Measurements from ENCODE around the gene KLHDC1. TPM values are rescaled to one million over a fixed set of nuclear protein-coding genes. Genes with fewer than 3 reads are reported as not detected.
"Not testable (repeated sequence)": the region's sequence is repeated elsewhere in the genome, so short reads cannot be mapped to it uniquely, and the experiment has no call there.

The KLHDC1 gene
- total RNA-seq, 4 donors from 2014 or later = 0.97 to 6.5 (median 3.2) TPM

DNA sequence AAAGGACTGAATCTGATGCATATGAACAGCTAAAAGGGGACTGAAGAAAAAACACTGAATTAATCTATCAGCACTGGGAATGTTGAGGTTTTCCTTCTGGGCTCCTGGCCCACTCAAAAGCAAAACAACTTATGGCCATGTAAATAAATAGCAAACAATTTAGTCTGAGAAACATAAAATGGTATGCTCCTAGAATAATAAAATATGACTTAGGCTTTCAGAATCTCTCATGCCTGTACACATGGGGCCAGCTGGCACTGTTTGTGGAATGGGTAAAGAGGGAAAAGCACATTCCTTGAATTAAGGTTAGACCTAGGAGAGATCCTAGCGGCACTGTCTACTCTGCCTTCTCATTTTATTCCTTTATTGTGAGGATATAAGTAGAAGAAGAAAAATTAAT is 81.2 kb downstream of the KLHDC1 start:
- Histone ChIP-seq H3K4me3 (no peak overlapping the region), H3K27me3 (no peaks in the 10 kb centered on the region), H3K4me1 (peaks cover 12 to 27% (median 16%) of the 10 kb centered on the region in 3 donors), H3K9me3 (no peaks in the 10 kb centered on the region), H3K36me3 (peaks cover 0 to 75% (median 13%) of the 10 kb centered on the region in 3 donors), H3K27ac (no peak overlapping the region)
- WGBS, 2 donors = 81 to 96% methylated on average over 1 of the region's 1 CpG
- TF ChIP-seq, protein P1, sequence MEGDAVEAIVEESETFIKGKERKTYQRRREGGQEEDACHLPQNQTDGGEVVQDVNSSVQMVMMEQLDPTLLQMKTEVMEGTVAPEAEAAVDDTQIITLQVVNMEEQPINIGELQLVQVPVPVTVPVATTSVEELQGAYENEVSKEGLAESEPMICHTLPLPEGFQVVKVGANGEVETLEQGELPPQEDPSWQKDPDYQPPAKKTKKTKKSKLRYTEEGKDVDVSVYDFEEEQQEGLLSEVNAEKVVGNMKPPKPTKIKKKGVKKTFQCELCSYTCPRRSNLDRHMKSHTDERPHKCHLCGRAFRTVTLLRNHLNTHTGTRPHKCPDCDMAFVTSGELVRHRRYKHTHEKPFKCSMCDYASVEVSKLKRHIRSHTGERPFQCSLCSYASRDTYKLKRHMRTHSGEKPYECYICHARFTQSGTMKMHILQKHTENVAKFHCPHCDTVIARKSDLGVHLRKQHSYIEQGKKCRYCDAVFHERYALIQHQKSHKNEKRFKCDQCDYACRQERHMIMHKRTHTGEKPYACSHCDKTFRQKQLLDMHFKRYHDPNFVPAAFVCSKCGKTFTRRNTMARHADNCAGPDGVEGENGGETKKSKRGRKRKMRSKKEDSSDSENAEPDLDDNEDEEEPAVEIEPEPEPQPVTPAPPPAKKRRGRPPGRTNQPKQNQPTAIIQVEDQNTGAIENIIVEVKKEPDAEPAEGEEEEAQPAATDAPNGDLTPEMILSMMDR (IDR thresholded peaks at IDR 0.05) = no peak
- no peak for TF ChIP-seq POLR2A (IDR thresholded peaks at IDR 0.05)
- intact Hi-C loops (cut with DNase I) = no loop called here
- DNase-seq = no peak

DNA sequence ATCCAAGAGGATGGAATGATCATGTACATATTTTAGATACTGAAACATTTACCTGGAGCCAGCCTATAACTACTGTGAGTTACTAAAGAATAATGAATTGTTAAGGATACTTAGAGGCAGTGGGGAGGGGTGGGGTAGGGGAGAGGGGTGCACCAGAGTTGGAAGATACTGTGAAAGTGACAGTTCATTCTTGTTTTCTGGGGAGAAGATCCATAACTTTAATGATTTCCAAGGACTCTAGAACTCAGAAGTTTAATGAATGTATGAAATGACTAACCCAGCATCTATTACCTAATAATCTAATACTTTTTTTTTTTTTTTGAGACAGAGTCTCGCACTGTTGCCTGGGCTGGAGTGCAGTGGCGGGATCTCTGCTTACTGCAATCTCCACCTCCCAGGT is 85.5 kb downstream of the KLHDC1 start:
- H3K4me3 ChIP-seq = no peak overlapping the region
- no peaks in the 10 kb centered on the region for H3K9me3 ChIP-seq
- H3K27ac ChIP-seq = no peak overlapping the region
- intact Hi-C loops (cut with DNase I) = no loop called here
- peaks cover 4 to 100% (median 36%) of the 10 kb centered on the region in 3 donors for H3K36me3 ChIP-seq
- WGBS, 2 donors = 90 to 98% methylated on average over 2 of the region's 2 CpGs
- no peaks in the 10 kb centered on the region for H3K27me3 ChIP-seq
- DNase-seq = no peak
- no peak for TF ChIP-seq POLR2A (IDR thresholded peaks at IDR 0.05)
- TF ChIP-seq, protein P1 (IDR thresholded peaks at IDR 0.05) = no peak
- no peaks in the 10 kb centered on the region for H3K4me1 ChIP-seq

DNA sequence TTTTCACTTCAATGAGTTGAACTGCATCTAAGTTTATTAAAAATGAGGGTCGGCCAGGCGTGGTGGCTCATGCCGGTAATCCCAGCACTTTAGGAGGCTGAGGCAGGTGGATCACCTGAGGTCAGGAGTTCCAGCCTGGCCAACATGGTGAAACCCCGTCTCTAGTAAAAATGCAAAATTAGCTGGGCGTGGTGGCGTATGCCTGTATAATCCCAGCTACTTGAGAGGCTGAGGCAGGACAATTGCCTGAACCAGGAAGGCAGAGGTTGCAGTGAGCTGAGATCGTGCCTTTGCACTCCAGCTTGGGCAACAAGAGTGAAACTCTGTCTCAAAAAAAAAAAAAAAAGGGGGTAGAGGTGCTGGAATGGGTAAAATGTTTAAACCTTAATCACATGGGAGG is 88.1 kb downstream of the KLHDC1 start:
- DNase-seq; H3K4me1 ChIP-seq; H3K27ac ChIP-seq; H3K9me3 ChIP-seq; H3K27me3 ChIP-seq; H3K4me3 ChIP-seq; intact Hi-C loops (cut with DNase I): not testable (repeated sequence)
- H3K36me3 ChIP-seq = peaks cover 4 to 100% (median 54%) of the 10 kb centered on the region in 3 donors
- WGBS, 2 donors = 84 to 85% methylated on average over 7 of the region's 7 CpGs

DNA sequence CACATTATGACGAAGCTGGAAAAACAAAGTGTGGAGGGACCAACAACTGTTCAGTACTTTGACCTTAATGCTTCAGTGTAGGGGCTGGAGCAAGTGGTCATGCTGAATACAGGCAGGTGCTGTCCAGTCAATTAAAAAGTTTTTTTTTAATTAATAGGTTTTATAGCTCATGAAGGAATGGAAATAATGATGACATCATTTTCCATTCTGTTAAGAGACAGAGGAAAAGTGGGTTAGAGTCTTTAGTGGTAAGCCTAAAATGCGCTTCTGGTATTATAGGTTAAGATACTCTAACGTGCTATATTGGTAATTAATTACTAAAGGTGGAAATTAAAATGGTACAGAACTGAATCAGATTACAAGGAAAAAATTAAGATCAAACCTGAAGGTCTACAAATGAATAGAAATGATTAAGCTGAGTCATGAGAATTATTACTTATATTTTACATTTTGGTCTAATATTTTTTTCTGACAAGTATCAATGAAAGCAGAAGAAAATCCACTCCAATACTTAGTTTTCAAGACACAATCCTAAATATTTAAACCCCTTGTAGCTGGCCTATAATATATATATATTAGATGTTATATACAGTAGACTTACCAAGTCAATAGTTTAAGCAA is 90.6 kb downstream of the KLHDC1 start:
- Histone ChIP-seq H3K27me3 (no peaks in the 10 kb centered on the region), H3K9me3 (no peaks in the 10 kb centered on the region), H3K4me3 (no peak overlapping the region), H3K27ac (no peak overlapping the region), H3K36me3 (peaks cover 7 to 100% (median 58%) of the 10 kb centered on the region in 3 donors), H3K4me1 (no peaks in the 10 kb centered on the region)
- intact Hi-C loops (cut with DNase I) = no loop called here
- no peak for DNase-seq
- TF ChIP-seq, protein P1 (IDR thresholded peaks at IDR 0.05) = no peak
- no peak for TF ChIP-seq POLR2A (IDR thresholded peaks at IDR 0.05)
- WGBS, 2 donors = 63 to 86% methylated on average over 3 of the region's 3 CpGs

DNA sequence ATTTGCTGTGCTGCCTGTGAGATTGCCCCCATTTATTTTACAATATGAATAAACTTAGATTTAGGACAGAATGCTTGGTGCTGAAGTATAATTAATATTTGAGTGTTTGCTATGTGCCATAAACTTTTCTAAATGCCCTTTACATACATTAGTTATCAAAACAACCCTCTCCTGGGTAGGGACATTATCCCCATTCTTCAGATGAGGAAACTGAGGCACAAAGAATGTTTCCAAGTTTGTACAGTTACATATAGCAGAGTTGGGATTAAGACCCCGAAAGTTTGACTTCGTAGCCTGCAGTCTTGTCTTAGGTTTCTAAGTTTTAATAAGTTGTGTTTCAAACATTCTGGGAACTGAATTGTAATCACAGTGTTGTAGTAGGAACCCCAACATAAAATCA is 93.4 kb downstream of the KLHDC1 start:
- 100% methylated on average over 2 of the region's 2 CpGs for WGBS, 2 donors
- no peaks in the 10 kb centered on the region for H3K27me3 ChIP-seq

More for the DNA sequence above, 93.4 kb downstream of the KLHDC1 start:
- Histone ChIP-seq H3K27ac (no peak overlapping the region), H3K9me3 (no peaks in the 10 kb centered on the region), H3K36me3 (peaks cover 13 to 100% (median 65%) of the 10 kb centered on the region in 3 donors), H3K4me1 (no peaks in the 10 kb centered on the region), H3K4me3 (no peak overlapping the region)
- intact Hi-C loops (cut with DNase I) = no loop called here
- no peak for DNase-seq
- TF ChIP-seq POLR2A (IDR thresholded peaks at IDR 0.05) = no peak
- TF ChIP-seq, protein P1 (IDR thresholded peaks at IDR 0.05) = no peak
